Adipocyte (in vitro differentiated cells): Measurements from ENCODE around the gene TMEM127.
A peak's percentile ranks its signal among the peaks of the same experiment; 100 is the strongest.
"Not testable (repeated sequence)": the region's sequence is repeated elsewhere in the genome, so short reads cannot be mapped to it uniquely, and the experiment has no call there.

Experiments
- DNase-seq: peaks from one replicate; pipeline ENCODE4 v3.0.0-alpha.2; 2015; ENCODE audit warnings: low read depth
- H3K27me3 ChIP-seq: replicated peaks from 2 replicates; pipeline ENCODE4 v1.7.0; 2013; ENCODE audit warnings: mild to moderate bottlenecking, low read length, moderate library complexity; ENCODE audit not compliant: control insufficient read depth, insufficient read depth
- H3K36me3 ChIP-seq: 2 replicates; pipeline ENCODE4 v1.7.0; 2013; ENCODE audit warnings: low read length, mild to moderate bottlenecking, moderate library complexity; ENCODE audit not compliant: control insufficient read depth, insufficient read depth, severe bottlenecking
- H3K4me1 ChIP-seq: 2 replicates; pipeline ENCODE4 v1.7.0; 2013; ENCODE audit warnings: mild to moderate bottlenecking, low read length, moderate library complexity; ENCODE audit not compliant: control insufficient read depth, insufficient read depth
- H3K4me3 ChIP-seq: 2 replicates; pipeline ENCODE4 v1.7.0; 2013; ENCODE audit warnings: mild to moderate bottlenecking, low read length, moderate library complexity
- H3K9ac ChIP-seq: 2 replicates; pipeline ENCODE4 v1.7.0; 2013; ENCODE audit warnings: mild to moderate bottlenecking, low read length, moderate library complexity
- H3K9me3 ChIP-seq: 2 replicates; pipeline ENCODE4 v1.7.0; 2013; ENCODE audit warnings: mild to moderate bottlenecking, low read length, moderate library complexity; ENCODE audit not compliant: control insufficient read depth

The TMEM127 gene, protein sequence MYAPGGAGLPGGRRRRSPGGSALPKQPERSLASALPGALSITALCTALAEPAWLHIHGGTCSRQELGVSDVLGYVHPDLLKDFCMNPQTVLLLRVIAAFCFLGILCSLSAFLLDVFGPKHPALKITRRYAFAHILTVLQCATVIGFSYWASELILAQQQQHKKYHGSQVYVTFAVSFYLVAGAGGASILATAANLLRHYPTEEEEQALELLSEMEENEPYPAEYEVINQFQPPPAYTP

DNA sequence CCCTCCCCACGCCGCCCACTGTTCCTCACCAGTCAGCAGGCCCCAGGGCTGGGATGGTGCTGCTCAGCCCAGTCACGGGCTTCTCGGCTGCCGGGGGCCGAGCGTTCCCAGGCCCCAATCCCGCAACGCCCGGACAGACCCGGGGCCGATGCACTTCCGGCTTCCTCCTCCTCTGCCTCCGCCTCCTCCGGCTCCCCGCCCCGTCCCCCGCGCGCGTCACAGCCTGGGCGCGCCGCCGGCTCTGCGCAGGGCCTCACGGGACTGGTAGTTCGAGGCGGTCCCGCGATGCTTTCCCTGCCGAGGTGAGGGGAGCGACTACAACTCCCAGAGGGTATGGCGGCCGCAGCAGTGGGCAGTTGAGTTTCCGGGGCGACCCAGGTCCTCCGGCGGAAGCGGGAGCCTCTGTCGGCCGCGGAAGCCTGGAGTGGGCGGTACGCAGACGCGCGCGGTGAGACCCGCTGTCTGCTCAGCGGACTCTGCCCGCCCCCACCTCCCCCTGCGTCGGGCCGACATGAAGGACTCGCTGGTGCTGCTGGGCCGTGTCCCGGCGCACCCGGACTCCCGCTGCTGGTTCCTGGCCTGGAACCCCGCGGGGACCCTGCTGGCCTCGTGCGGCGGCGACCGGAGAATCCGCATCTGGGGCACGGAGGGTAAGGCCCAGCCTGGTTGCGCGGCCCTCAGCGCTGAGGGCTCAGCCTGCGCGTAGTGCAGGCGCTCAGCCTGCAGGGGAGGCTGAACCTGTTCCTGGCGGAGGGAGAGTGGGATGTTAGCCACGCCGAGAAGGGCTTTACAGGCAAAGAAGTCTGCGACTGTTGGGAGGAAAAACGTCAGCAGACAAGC lies at the start of gene TMEM127, which contains the start of gene CIAO1:
TSS of gene TMEM127 (minus strand) at position 158 of the 840 bp plus-strand sequence. CDS start 616 bp downstream, outside the sequence.
TSS of gene CIAO1 (plus strand) at position 386 of the 840 bp plus-strand sequence. CDS start at position 512, 126 bp downstream.
- peak within 1 kb of the TSS; percentile 92 for H3K9ac ChIP-seq
- no peaks in the 10 kb centered on the region for H3K9me3 ChIP-seq
- DNase-seq, result peak; percentile 99
- H3K27me3 ChIP-seq, result no peaks in the 10 kb centered on the region
- H3K36me3 ChIP-seq, result peaks cover 36% of the 10 kb centered on the region
- H3K4me1 ChIP-seq, result peaks cover 30% of the 10 kb centered on the region
- peak within 1 kb of the TSS; percentile 94 for H3K4me3 ChIP-seq

DNA sequence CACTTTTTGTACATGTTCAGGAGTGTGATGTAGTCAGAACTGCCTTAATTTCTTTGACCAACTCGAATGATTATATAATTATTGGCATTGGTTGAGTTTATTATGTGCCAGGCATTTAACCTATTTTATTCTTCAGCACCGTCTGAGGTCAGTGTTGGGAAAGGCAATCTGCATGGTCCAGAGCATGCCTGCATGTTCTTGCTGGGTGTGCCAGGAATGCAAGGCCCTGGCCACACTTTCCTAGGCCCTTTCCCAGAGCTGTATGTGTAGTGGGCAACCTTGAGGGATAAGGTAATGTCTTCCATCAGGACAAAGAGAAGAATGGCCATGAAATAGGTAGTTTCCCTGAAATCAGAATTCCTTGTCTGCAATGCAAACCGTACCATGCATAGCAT lies 49.2 kb upstream of the TMEM127 start:
- no peaks in the 10 kb centered on the region for H3K27me3 ChIP-seq
- no peaks in the 10 kb centered on the region for H3K9me3 ChIP-seq
- DNase-seq, result no peak
- H3K9ac ChIP-seq, result no peak overlapping the region
- peaks cover 33% of the 10 kb centered on the region for H3K4me1 ChIP-seq
- no peaks in the 10 kb centered on the region for H3K36me3 ChIP-seq
- H3K4me3 ChIP-seq, result no peak overlapping the region

DNA sequence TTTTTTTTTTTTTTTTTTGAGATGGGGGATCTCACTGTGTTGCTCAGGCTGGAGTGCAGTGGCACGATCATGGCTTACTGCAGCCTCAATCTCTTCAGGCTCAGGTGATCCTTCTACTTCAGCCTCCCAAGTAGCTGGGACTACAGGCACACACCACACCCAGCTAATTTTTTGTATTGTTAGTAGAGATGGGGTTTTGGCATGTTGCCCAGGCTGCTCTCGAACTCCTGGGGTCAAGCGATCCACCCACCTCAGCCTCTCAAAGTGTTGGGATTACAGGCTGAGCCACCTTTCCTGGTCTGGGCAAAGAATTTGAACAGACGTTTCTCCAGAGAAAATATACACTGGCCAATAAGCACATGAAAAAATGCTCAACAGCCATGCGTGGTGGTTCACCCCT lies 42.5 kb upstream of the TMEM127 start:
- no peaks in the 10 kb centered on the region for H3K27me3 ChIP-seq
- H3K36me3 ChIP-seq, result peaks cover 9% of the 10 kb centered on the region
- H3K4me3 ChIP-seq, result no peak overlapping the region
- no peaks in the 10 kb centered on the region for H3K9me3 ChIP-seq
- H3K4me1 ChIP-seq, result peaks cover 25% of the 10 kb centered on the region
- no peak overlapping the region for H3K9ac ChIP-seq
- DNase-seq, result no peak

DNA sequence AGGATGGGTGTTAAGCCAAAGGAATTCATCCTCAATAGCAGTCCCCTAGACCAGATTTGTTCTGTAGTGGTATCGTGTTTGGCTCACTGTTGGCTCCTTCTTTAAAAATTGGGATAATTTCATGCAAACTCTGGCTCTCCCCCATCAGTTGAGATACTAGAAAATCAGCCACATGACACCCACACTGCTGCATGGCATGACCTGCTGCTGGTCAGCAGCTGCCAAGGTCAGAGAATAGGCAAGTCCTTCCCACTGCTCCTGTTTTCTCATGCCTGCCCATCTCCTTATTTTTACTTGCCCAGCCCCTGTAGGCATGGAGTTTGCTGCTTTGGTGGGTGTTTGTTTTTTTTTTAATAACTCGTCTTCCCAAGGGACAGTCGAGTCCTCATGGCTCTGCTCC lies 40.6 kb upstream of the TMEM127 start:
- Histone ChIP-seq H3K4me1 (peaks cover 18% of the 10 kb centered on the region), H3K4me3 (peak overlapping the region; percentile 99), H3K9me3 (no peaks in the 10 kb centered on the region), H3K36me3 (peaks cover 28% of the 10 kb centered on the region), H3K27me3 (no peaks in the 10 kb centered on the region), H3K9ac (peak overlapping the region; percentile 92)
- no peak for DNase-seq

DNA sequence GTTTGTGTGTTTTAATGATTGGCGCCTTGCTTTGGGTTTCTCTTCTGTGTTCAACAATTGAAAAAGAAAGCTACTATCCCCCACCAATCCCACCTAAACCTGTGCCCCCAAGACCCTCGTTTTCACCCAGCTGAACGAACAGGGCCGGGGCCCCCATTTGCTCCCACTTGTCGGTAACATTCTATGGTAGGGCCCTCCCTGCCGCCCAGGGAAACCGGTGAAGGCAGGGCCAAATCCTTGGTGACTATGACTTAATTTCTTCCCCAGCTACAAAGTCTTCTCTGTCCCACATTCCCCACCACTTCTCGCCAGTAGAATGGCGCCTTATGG lies 40.1 kb upstream of the TMEM127 start:
- Histone ChIP-seq H3K9me3 (no peaks in the 10 kb centered on the region), H3K36me3 (peaks cover 32% of the 10 kb centered on the region), H3K4me1 (peaks cover 18% of the 10 kb centered on the region), H3K4me3 (peak overlapping the region; percentile 99), H3K27me3 (no peaks in the 10 kb centered on the region), H3K9ac (peak overlapping the region; percentile 92)
- no peak for DNase-seq

DNA sequence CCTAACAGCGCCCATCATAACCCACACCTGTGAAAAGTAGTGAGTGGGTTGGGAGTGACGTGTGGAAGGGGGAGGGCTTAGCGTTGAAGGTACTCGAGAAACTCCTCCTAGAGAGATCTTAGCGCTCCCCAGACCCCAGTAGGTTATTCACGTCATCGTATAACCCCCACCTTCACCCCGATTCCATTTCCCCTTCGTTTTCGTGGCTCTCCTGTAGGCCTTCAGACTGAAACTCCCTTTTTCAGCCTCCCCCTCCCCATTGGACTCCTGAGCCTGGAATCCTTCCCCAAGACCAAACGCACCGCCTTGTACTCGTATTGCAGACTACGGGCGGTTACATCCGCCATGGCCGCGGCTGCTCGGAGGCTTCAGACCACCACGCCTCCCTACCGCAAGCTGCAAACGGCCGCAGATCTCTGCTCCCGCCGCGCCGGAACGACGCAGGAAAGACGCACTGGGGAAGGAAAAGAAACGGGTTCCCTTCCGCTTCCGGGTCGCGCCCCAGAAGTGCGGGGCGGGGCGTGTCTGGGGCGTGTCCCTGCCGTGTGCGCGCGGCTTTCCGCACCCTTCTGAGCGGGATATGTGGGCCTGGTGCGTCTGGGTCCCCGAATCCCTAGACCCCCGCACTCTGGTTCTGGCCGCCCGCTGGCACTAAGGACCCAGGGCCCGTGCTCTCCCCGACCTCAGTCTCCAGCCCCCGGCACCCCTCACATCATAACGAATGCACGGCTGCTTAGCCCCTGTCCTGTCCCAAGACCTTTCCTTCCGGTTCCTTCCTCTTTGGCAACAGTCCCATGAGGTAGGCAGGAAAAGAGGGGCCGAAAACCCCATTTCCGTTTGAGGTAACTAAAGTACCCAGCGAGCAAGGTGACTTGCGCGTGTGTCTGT lies 39.5 kb upstream of the TMEM127 start, which contains the start of gene SNRNP200:
TSS of gene SNRNP200 (minus strand) at position 456 of the 888 bp plus-strand sequence. CDS start at position 347, 109 bp downstream.
- peak within 1 kb of the TSS; percentile 99 for H3K4me3 ChIP-seq
- peaks cover 18% of the 10 kb centered on the region for H3K4me1 ChIP-seq
- peak within 1 kb of the TSS; percentile 92 for H3K9ac ChIP-seq
- DNase-seq, result peak; percentile 94
- H3K27me3 ChIP-seq, result no peaks in the 10 kb centered on the region
- no peaks in the 10 kb centered on the region for H3K9me3 ChIP-seq
- H3K36me3 ChIP-seq, result peaks cover 36% of the 10 kb centered on the region

DNA sequence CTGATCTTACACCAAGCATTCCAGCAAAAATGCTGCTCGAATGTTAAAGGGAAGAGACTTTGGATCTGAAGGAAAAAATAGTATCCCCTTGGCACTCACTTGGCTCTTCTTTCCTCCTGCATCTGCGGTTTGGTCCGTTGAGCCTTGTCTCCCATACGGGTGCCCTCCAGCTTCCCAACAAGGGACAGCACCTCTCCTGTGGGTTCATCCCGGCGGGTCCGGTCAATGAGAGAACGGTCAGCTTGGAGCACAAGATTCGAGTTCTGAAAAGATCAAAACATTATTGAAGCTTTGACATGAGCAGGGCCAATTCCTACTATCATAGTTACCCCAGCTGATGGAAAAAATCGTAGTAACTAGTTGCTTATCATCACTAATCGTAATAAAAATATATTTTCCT lies 38.8 kb upstream of the TMEM127 start:
- DNase-seq, result no peak
- H3K27me3 ChIP-seq, result no peaks in the 10 kb centered on the region
- H3K9ac ChIP-seq, result peak overlapping the region; percentile 92

DNA sequence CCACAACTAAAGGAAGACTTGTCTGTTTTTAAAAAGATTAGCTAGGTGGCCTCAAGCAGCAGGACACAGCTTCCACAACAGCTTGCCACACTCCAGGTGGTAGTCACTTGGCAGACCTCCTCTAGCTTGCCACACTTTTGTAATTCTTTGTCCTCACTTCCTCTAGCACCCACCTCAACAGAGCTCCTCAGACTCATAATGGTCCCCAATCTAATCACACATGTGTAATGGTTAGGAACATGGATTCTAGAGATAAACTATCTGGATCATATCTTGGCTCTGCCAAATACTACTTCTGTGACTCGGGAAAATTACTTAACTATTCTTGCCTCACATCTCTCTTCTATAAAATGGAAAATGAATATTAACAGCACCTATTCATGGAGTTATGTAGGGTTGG lies 36.1 kb upstream of the TMEM127 start:
- DNase-seq, result no peak
- Histone ChIP-seq H3K9me3 (no peaks in the 10 kb centered on the region), H3K9ac (no peak overlapping the region), H3K36me3 (peaks cover 71% of the 10 kb centered on the region), H3K4me3 (no peak overlapping the region), H3K4me1 (peaks cover 18% of the 10 kb centered on the region), H3K27me3 (no peaks in the 10 kb centered on the region)

More for the DNA sequence above, 38.8 kb upstream of the TMEM127 start:
- H3K4me3 ChIP-seq, result peak overlapping the region; percentile 99
- peaks cover 18% of the 10 kb centered on the region for H3K4me1 ChIP-seq
- H3K9me3 ChIP-seq, result no peaks in the 10 kb centered on the region
- peaks cover 44% of the 10 kb centered on the region for H3K36me3 ChIP-seq

DNA sequence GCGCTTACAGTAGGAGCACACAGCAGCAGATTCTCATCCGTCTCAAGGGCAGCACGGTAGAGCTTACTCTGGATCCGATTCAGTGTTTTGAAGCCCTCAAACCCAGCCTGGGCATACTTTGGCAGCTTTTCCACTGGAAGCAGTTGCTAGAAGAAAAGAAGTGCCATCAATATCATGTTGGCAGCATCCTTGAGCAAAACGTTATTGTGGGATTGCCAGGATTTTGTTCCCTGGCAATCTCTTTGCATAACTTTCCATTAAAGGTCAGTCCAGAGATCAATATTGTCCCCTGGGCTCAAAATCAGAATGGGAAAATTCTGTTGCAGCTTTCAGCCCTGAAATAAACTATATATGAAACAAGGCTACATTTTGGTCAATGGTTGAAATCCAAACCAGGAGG lies 31.1 kb upstream of the TMEM127 start:
- peaks cover 96% of the 10 kb centered on the region for H3K36me3 ChIP-seq

DNA sequence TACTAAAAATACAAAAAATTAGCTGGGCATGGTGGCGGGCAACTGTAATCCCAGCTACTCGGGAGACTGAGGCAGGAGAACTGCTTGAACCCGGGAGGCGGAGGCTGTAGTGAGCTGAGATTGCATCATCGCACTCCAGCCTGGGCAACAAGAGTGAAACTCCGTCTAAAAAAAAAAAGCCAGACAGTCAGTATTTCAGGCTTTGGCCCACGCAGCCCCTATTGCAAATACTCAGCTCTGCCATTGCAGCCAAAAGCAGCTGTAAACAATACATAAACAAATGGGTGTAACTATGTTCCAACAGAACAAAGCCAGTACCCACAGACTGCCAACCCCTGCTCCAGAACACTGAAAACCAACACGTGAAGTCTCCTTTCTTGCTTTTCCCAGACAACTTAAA lies 28.5 kb upstream of the TMEM127 start:
- not testable (repeated sequence) for H3K9ac ChIP-seq, DNase-seq, H3K4me3 ChIP-seq, H3K27me3 ChIP-seq, H3K4me1 ChIP-seq, H3K9me3 ChIP-seq
- peaks cover 98% of the 10 kb centered on the region for H3K36me3 ChIP-seq

More for the DNA sequence above, 31.1 kb upstream of the TMEM127 start:
- no peak overlapping the region for H3K4me3 ChIP-seq
- no peaks in the 10 kb centered on the region for H3K4me1 ChIP-seq
- DNase-seq, result no peak
- no peaks in the 10 kb centered on the region for H3K27me3 ChIP-seq
- H3K9ac ChIP-seq, result no peak overlapping the region
- H3K9me3 ChIP-seq, result no peaks in the 10 kb centered on the region

DNA sequence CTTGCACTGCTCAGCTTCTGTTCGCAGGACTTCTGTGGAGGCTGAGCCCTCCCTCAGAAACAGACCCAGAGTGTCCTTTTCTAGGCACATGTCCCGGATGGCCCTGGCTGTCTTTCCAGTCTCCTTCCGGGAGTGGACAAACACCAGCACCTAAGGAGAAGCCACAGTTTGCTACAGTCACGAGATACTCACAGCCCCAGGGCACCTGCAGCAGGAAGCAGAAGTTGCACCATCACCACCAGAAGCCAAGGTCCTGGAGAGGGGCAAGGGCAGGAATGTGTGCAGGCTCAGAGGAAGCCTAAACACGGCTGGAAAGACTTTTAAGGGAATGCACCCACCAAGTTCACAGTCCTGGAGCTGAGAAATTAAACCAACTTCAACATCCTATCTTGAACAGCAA lies 26.0 kb upstream of the TMEM127 start:
- Histone ChIP-seq H3K9ac (no peak overlapping the region), H3K9me3 (no peaks in the 10 kb centered on the region), H3K4me1 (no peaks in the 10 kb centered on the region), H3K27me3 (no peaks in the 10 kb centered on the region), H3K36me3 (peaks cover 98% of the 10 kb centered on the region), H3K4me3 (no peak overlapping the region)
- no peak for DNase-seq
